Measurements from ENCODE around the gene MAPKAP1.

Gene MAPKAP1

GRCh38 chr9:125529589-125530515, 177.2 kb downstream of the MAPKAP1 start:
- no peak for DNase-seq

GRCh38 chr9:125529107-125529506, 177.9 kb downstream of the MAPKAP1 start:
- no peak for DNase-seq

GRCh38 chr9:125527471-125528002, 179.5 kb downstream of the MAPKAP1 start:
- DNase-seq = no peak

- DNase-seq = no peak
Measured at GRCh38 chr9:125525921-125526631, 180.9 kb downstream of the MAPKAP1 start.

GRCh38 chr9:125524583-125525355, 182.2 kb downstream of the MAPKAP1 start:
- no peak for DNase-seq

GRCh38 chr9:125523681-125524080, 183.3 kb downstream of the MAPKAP1 start:
- no peak for DNase-seq

GRCh38 chr9:125522328-125522725, 184.7 kb downstream of the MAPKAP1 start:
- DNase-seq = no peak

- no peak for DNase-seq
Measured at GRCh38 chr9:125521462-125522327, 185.3 kb downstream of the MAPKAP1 start.

- no peak for DNase-seq
Measured at GRCh38 chr9:125519734-125520133, 187.3 kb downstream of the MAPKAP1 start.

GRCh38 chr9:125517577-125517976, 189.4 kb downstream of the MAPKAP1 start:
- DNase-seq = no peak

- no peak for DNase-seq
Measured at GRCh38 chr9:125515983-125516940, 190.7 kb downstream of the MAPKAP1 start.

- DNase-seq = no peak
Measured at GRCh38 chr9:125515281-125515680, 191.7 kb downstream of the MAPKAP1 start.

- DNase-seq = no peak
Measured at GRCh38 chr9:125514468-125514867, 192.5 kb downstream of the MAPKAP1 start.

GRCh38 chr9:125513668-125514413, 193.2 kb downstream of the MAPKAP1 start:
- no peak for DNase-seq

GRCh38 chr9:125513303-125513667, 193.7 kb downstream of the MAPKAP1 start:
- DNase-seq = no peak

GRCh38 chr9:125511789-125512660, 195.0 kb downstream of the MAPKAP1 start:
- no peak for DNase-seq

GRCh38 chr9:125510980-125511379, 196.0 kb downstream of the MAPKAP1 start:
- no peak for DNase-seq

GRCh38 chr9:125509476-125509875, 197.5 kb downstream of the MAPKAP1 start:
- no peak for DNase-seq

- DNase-seq = no peak
Measured at GRCh38 chr9:125508249-125508648, 198.8 kb downstream of the MAPKAP1 start.
